ENCODE results near the gene PRAC2. TPM values are rescaled to one million over a fixed set of nuclear protein-coding genes. Genes with fewer than 3 reads are reported as not detected.

The PRAC2 gene
- total RNA-seq, 5 donors from 2014 or later (not counting 1 experiment from before 2014, with no cell fraction given) = not detected

- DNase-seq (no peak), ATAC-seq (replicated peaks in 1 of 4) (no peak)
- Histone ChIP-seq H3K36me3 (ENCODE audit: control insufficient read depth in 2 of 2, extremely low read depth in 1 of 2, insufficient read depth in 1 of 2, low read length in 1 of 2) (no peaks in the 10 kb centered on the region), H3K27me3 (replicated peaks in 1 of 2; ENCODE audit: control insufficient read depth in 2 of 2, extremely low read depth in 1 of 2, insufficient read depth in 2 of 2, low read length in 1 of 2) (peaks cover 4 to 41% of the 10 kb centered on the region in 2 experiments), H3K9me3 (no peaks in the 10 kb centered on the region), H3K27ac (ENCODE audit: low read length) (no peak overlapping the region), H3K4me3 (ENCODE audit: control insufficient read depth in 1 of 2, extremely low read depth in 1 of 2, low read length in 1 of 2) (no peak overlapping the region), H3K4me1 (ENCODE audit: control insufficient read depth in 1 of 2, extremely low read depth in 1 of 2, insufficient read depth in 2 of 2, low read length in 2 of 2) (no peaks in the 10 kb centered on the region)
- no peaks in the 10 kb centered on the region for H3K4me1 Mint-ChIP-seq
- H3K9me3 Mint-ChIP-seq = no peaks in the 10 kb centered on the region
- WGBS (ENCODE audit: insufficient coverage) = 37% methylated on average over 2 of the region's 3 CpGs
- H3K36me3 Mint-ChIP-seq = no peaks in the 10 kb centered on the region
- CTCF ChIA-PET = no interaction called here
- POLR2A ChIA-PET = no interaction called here
- no peak overlapping the region for H3K27ac Mint-ChIP-seq
- peaks cover 49 to 53% of the 10 kb centered on the region in 2 donors for H3K27me3 Mint-ChIP-seq
- H3K4me3 Mint-ChIP-seq = no peak overlapping the region
Measured at GRCh38 chr17:48770954-48771353, 48.0 kb downstream of the PRAC2 start.

- no peak overlapping the region for H3K4me3 Mint-ChIP-seq
- H3K36me3 Mint-ChIP-seq = no peaks in the 10 kb centered on the region
- H3K27me3 Mint-ChIP-seq = peaks cover 41 to 50% of the 10 kb centered on the region in 2 donors
- Histone ChIP-seq H3K4me3 (ENCODE audit: control insufficient read depth in 1 of 2, extremely low read depth in 1 of 2, low read length in 1 of 2) (no peak overlapping the region), H3K27ac (ENCODE audit: low read length) (no peak overlapping the region), H3K27me3 (replicated peaks in 1 of 2; ENCODE audit: control insufficient read depth in 2 of 2, extremely low read depth in 1 of 2, insufficient read depth in 2 of 2, low read length in 1 of 2) (peaks cover 4 to 43% of the 10 kb centered on the region in 2 experiments), H3K36me3 (ENCODE audit: control insufficient read depth in 2 of 2, extremely low read depth in 1 of 2, insufficient read depth in 1 of 2, low read length in 1 of 2) (no peaks in the 10 kb centered on the region), H3K9me3 (no peaks in the 10 kb centered on the region), H3K4me1 (ENCODE audit: control insufficient read depth in 1 of 2, extremely low read depth in 1 of 2, insufficient read depth in 2 of 2, low read length in 2 of 2) (no peaks in the 10 kb centered on the region)
- no peak for DNase-seq
- CTCF ChIA-PET = no interaction called here
- no peak for ATAC-seq (replicated peaks in 1 of 4)
- H3K4me1 Mint-ChIP-seq = no peaks in the 10 kb centered on the region
- no CpG with 5 or more reads among the region's 3 CpGs for WGBS (ENCODE audit: insufficient coverage)
- no peaks in the 10 kb centered on the region for H3K9me3 Mint-ChIP-seq
- POLR2A ChIA-PET = no interaction called here
- H3K27ac Mint-ChIP-seq = no peak overlapping the region
Measured at GRCh38 chr17:48773245-48773644, 50.3 kb downstream of the PRAC2 start.

Other genes starting within 250 kb of the PRAC2 start
- not detected for gene HOXB1, start 192.2 kb upstream of the PRAC2 start, total RNA-seq
- 10 to 100 TPM; 12.1 to 37.3 (median 25.6) TPM for gene HOXB2, start 178.1 kb upstream of the PRAC2 start, total RNA-seq
- 1 to 10 TPM; 1.4 to 3.7 (median 1.5) TPM for gene HOXB4, start 144.8 kb upstream of the PRAC2 start, total RNA-seq
- 1 to 10 TPM; 3.5 to 7.7 (median 4.2) TPM for gene HOXB3, start 132.9 kb upstream of the PRAC2 start, total RNA-seq
- not detected for gene HOXB5, start 129.4 kb upstream of the PRAC2 start, total RNA-seq
- gene HOXB6, start 118.2 kb upstream of the PRAC2 start, total RNA-seq = under 1 TPM in 2 of 5 donors, not detected in 3; 0.16 to 0.33 TPM
- under 1 TPM in 3 of 5 donors, not detected in 2; 0.47 to 0.66 (median 0.60) TPM for gene HOXB7, start 112.2 kb upstream of the PRAC2 start, total RNA-seq
- not detected for gene HOXB8, start 107.9 kb upstream of the PRAC2 start, total RNA-seq
- under 1 TPM in 4 of 5 donors, not detected in 1; 0.19 to 0.43 (median 0.30) TPM for gene HOXB9, start 96.8 kb upstream of the PRAC2 start, total RNA-seq
- not detected for gene PRAC1, start 667 bp upstream of the PRAC2 start, total RNA-seq
- gene HOXB13, start 5.6 kb downstream of the PRAC2 start, total RNA-seq = under 1 TPM in 1 of 5 donors, not detected in 4; 0.13 TPM
- not detected for gene TTLL6, start 94.0 kb downstream of the PRAC2 start, total RNA-seq
- 100 to 1,000 TPM; 103 to 161 (median 129) TPM for gene CALCOCO2, start 107.8 kb downstream of the PRAC2 start, total RNA-seq
- 10 to 100 TPM; 29.3 to 45.9 (median 35.2) TPM for gene ATP5MC1, start 169.6 kb downstream of the PRAC2 start, total RNA-seq
- gene UBE2Z, start 185.2 kb downstream of the PRAC2 start, total RNA-seq = 10 to 100 TPM; 78.2 to 98.4 (median 91.6) TPM
- gene SNF8, start 221.7 kb downstream of the PRAC2 start, total RNA-seq = 10 to 100 TPM; 55.6 to 71.7 (median 65.3) TPM
- gene GIP, start 245.4 kb downstream of the PRAC2 start, total RNA-seq = not detected

Data from T-cell (primary cell).